ENCODE measurements around the gene TP63. TPM values are rescaled to one million over a fixed set of nuclear protein-coding genes. Genes with fewer than 3 reads are reported as not detected.

Gene TP63
- total RNA-seq, 4 donors from 2014 or later = not detected

- H3K27ac ChIP-seq = no peak overlapping the region
- in situ Hi-C loops (cut with MboI; ENCODE audit: low pct_ligation_motif_present in 1 of 4, low pct_unique_long_range_greater_than_20kb in 1 of 4, low sequenced_read_pairs in 3 of 4) (no loop called here), intact Hi-C loops (cut with DNase I; ENCODE audit: low total_unique reads) (no loop called here)
- DNase-seq = no peak
- no peaks in the 10 kb centered on the region for H3K27me3 ChIP-seq
- TF ChIP-seq CTCF (IDR thresholded peaks at IDR 0.05) = no peak
- no peak for TF ChIP-seq POLR2A (IDR thresholded peaks at IDR 0.05)
- TF ChIP-seq POLR2AphosphoS5 (IDR thresholded peaks at IDR 0.05) = no peak
- TF ChIP-seq EP300 (IDR thresholded peaks at IDR 0.05; ENCODE audit: low read depth) = no peak
- H3K36me3 ChIP-seq = no peaks in the 10 kb centered on the region
- H3K4me3 ChIP-seq = no peak overlapping the region
- WGBS, 2 donors (ENCODE audit: low coverage in 1 of 2) = 88 to 93% methylated on average over 5 of the region's 5 CpGs
- H3K4me1 ChIP-seq = no peaks in the 10 kb centered on the region
- no peaks in the 10 kb centered on the region for H3K9me3 ChIP-seq
These were observed 203.3 kb downstream of the TP63 start for GRCh38 chr3:189834462-189834861.

DNA sequence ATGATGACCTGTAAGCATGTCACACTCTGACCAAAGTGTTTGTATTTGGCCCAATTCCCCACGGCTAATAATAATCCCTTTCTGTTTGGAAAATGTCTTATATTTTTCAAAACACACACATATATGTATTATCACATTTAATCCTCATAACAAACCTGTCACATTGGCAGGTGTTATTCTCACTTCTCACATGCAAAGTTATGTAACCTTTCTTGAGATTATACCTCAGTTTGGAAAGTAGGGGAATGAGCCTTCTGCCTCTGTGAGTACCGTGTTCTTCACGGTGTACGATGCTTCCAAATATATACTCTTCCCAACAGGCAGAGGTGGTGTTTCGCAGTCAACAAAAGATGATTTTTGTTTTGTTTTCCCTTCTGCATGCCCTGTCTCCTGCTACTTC lies 205.6 kb downstream of the TP63 start:
- Histone ChIP-seq H3K4me1 (no peaks in the 10 kb centered on the region), H3K9me3 (no peaks in the 10 kb centered on the region), H3K36me3 (no peaks in the 10 kb centered on the region), H3K27me3 (no peaks in the 10 kb centered on the region), H3K4me3 (no peak overlapping the region), H3K27ac (no peak overlapping the region)
- TF ChIP-seq POLR2A (IDR thresholded peaks at IDR 0.05) (no peak), EP300 (IDR thresholded peaks at IDR 0.05; ENCODE audit: low read depth) (no peak), POLR2AphosphoS5 (IDR thresholded peaks at IDR 0.05) (no peak), CTCF (IDR thresholded peaks at IDR 0.05) (no peak)
- intact Hi-C loops (cut with DNase I; ENCODE audit: low total_unique reads) (no loop called here), in situ Hi-C loops (cut with MboI; ENCODE audit: low pct_ligation_motif_present in 1 of 4, low pct_unique_long_range_greater_than_20kb in 1 of 4, low sequenced_read_pairs in 3 of 4) (no loop called here)
- WGBS, 2 donors (ENCODE audit: low coverage in 1 of 2) = 84 to 85% methylated on average over 4 to 5 of the region's 5 CpGs
- no peak for DNase-seq

DNA sequence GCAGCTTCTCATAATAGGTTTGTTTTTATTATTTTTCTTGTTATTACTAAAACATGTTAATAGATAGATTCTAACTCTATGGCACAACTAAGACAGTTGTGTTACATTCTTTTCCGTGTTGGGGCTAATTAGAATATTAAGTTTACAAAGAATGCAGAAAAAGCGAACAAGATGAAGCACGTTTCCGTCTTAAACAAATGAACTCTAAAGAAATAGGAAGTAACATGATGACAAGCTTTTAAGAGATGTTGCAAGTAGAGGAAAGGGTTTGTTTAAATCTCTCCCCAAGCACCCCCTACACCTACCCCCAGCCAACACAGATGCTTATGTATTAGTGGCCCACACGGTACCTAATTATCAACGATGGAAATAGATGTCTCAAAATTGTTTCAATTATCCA lies 207.1 kb downstream of the TP63 start:
- WGBS, 2 donors (ENCODE audit: low coverage in 1 of 2) = 76 to 86% methylated on average over 6 of the region's 6 CpGs
- no peak for TF ChIP-seq POLR2AphosphoS5 (IDR thresholded peaks at IDR 0.05)
- no peak for TF ChIP-seq CTCF (IDR thresholded peaks at IDR 0.05)
- TF ChIP-seq EP300 (IDR thresholded peaks at IDR 0.05; ENCODE audit: low read depth) = no peak
- TF ChIP-seq POLR2A (IDR thresholded peaks at IDR 0.05) = no peak
- no peaks in the 10 kb centered on the region for H3K9me3 ChIP-seq
- H3K27ac ChIP-seq = no peak overlapping the region
- no peak overlapping the region for H3K4me3 ChIP-seq
- no peak for DNase-seq
- no peaks in the 10 kb centered on the region for H3K27me3 ChIP-seq
- no peaks in the 10 kb centered on the region for H3K36me3 ChIP-seq
- intact Hi-C loops (cut with DNase I; ENCODE audit: low total_unique reads) (no loop called here), in situ Hi-C loops (cut with MboI; ENCODE audit: low pct_ligation_motif_present in 1 of 4, low pct_unique_long_range_greater_than_20kb in 1 of 4, low sequenced_read_pairs in 3 of 4) (no loop called here)
- H3K4me1 ChIP-seq = no peaks in the 10 kb centered on the region

- H3K4me3 ChIP-seq = no peak overlapping the region
- TF ChIP-seq EP300 (IDR thresholded peaks at IDR 0.05; ENCODE audit: low read depth) (no peak), POLR2AphosphoS5 (IDR thresholded peaks at IDR 0.05) (no peak), CTCF (IDR thresholded peaks at IDR 0.05) (no peak), POLR2A (IDR thresholded peaks at IDR 0.05) (no peak)
- intact Hi-C loops (cut with DNase I; ENCODE audit: low total_unique reads) = no loop called here
- 66 to 86% methylated on average over 1 to 2 of the region's 2 CpGs for whole genome bisulfite sequencing, 2 donors (ENCODE audit: low coverage in 1 of 2)
- H3K9me3 ChIP-seq = no peaks in the 10 kb centered on the region
- H3K27ac ChIP-seq = no peak overlapping the region
- no peaks in the 10 kb centered on the region for H3K4me1 ChIP-seq
- in situ Hi-C loops (cut with MboI; ENCODE audit: low pct_ligation_motif_present in 1 of 4, low pct_unique_long_range_greater_than_20kb in 1 of 4, low sequenced_read_pairs in 3 of 4) = no loop called here
- no peaks in the 10 kb centered on the region for H3K27me3 ChIP-seq
- no peaks in the 10 kb centered on the region for H3K36me3 ChIP-seq
- no peak for DNase-seq
These were observed 208.4 kb downstream of the TP63 start for GRCh38 chr3:189839576-189839975.
